OCI-LY7 (cell line): ENCODE results near the gene INPP5A.

Source experiments
- CTCF ChIP-seq: fragments of 200-600 bp; sonication (generic); conservative IDR thresholded peaks from 2 replicates; pipeline ENCODE4 v1.5.1; 2014; ENCODE audit warnings: mild to moderate bottlenecking, antibody characterized with exemption, low read length, moderate library complexity, mixed read lengths
- EZH2phosphoT487 ChIP-seq: fragments of 200-600 bp; sonication (generic); IDR thresholded peaks from 2 replicates; pipeline ENCODE4 v1.6.1; 2018; ENCODE audit warnings: low read depth, borderline replicate concordance, mild to moderate bottlenecking, mixed run types, antibody characterized with exemption, low read length, moderate library complexity, mixed read lengths

GRCh38 chr10:132713421-132714095 is 176.0 kb downstream of the INPP5A start:
- TF ChIP-seq CTCF = no peak
- TF ChIP-seq EZH2phosphoT487 = no peak
